T-helper 2 cell treated with Interferon-gamma antibody and Interleukin-4, amounts not matched to agents 100 ng/mL and 5 ng/mL, for 36 hours (primary cell): ENCODE results near the gene TCL1A. TPM values are rescaled to one million over a fixed set of nuclear protein-coding genes. Genes with fewer than 3 reads are reported as not detected.
"Not testable (repeated sequence)": the region's sequence is repeated elsewhere in the genome, so short reads cannot be mapped to it uniquely, and the experiment has no call there.

Experiments
- intact Hi-C: fragments of 100-400 bp; cut with micrococcal nuclease; formaldehyde crosslinking; loops from one replicate; pipeline ENCODE4 v1.15.1; 2023
- total RNA-seq: library from RNA; stranded (reverse); gene quantifications from 2 replicates; pipeline ENCODE4 v1.2.3, GENCODE V29; 2022

TCL1A gene, protein sequence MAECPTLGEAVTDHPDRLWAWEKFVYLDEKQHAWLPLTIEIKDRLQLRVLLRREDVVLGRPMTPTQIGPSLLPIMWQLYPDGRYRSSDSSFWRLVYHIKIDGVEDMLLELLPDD
- not detected in 2 replicates for total RNA-seq

DNA sequence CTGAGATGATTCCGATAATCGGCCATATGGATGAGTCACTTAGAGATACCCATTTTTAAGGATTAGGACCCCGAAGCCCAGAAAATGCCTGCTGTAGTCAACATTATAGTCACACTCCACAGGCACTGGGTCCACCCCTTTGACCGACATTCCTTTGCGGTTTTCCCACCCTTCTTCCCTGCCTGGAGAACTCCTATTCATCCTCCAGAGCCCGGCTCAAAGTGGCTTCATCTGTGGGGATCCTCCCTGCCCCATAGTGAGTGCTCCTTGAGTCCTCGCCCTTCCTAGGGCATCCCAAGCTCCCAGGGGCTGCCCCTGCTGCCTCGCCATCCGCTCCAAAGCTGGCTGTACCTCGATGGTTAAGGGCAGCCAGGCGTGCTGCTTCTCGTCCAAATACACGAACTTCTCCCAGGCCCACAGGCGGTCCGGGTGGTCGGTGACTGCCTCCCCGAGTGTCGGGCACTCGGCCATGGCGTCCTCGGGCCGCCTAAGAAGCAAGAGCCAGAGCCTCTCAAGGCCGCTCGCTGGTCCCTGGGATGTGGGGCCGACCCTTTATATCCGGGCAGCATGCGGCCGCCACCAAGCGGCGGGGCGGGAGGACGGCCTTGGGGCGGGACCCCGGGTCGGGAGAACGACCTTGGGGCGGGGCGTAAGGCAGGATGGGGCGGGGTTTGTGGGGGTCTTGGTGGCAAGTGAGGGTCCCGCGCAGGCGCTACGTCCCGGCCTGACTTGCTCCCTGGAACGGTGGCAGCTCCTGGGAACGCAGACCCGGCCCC, at the start of gene TCL1A:
TSS of gene TCL1A (minus strand) at position 530 of the 776 bp plus-strand sequence. CDS start at position 471, 59 bp downstream.
- intact Hi-C loops = no loop called here

DNA sequence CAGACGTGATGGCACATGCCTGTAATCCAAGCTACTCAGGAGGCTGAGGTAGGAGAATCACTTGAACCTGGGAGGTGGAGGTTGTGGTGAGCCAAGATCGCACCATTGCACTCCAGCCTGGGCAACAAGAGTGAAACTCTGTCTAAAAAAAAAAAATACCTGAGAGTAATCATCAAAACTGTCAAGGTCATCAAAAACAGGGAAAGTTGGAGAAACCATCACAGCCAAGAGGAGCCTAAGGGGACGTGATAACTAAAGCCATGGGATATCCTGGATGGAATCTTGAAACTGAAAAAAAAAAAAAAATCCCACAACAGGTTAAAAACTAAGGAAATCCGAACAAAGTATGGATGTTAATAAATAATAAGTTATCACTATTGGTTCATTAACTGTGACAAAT, 49.1 kb upstream of the TCL1A start:
- intact Hi-C loops = not testable (repeated sequence)

DNA sequence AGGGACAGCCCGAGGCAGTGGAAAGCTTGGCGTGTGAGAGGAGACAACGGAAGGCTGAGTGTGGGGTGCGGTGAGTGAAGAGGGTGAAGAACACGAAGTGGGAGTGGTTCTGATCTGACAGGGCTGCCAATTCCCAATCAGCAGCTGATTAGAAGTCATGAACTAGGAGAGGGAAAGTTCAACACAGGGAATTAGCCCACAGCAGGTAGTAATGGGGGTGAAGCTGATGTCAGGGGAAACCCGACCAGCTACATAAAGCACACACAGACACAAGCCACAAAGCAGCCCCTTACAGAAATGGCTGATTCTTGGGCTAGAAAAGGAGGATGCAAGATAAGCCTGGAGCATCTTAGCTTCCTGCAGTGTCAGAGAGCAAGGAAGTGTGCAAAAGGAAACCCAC, 47.5 kb upstream of the TCL1A start:
- intact Hi-C loops = no loop called here

DNA sequence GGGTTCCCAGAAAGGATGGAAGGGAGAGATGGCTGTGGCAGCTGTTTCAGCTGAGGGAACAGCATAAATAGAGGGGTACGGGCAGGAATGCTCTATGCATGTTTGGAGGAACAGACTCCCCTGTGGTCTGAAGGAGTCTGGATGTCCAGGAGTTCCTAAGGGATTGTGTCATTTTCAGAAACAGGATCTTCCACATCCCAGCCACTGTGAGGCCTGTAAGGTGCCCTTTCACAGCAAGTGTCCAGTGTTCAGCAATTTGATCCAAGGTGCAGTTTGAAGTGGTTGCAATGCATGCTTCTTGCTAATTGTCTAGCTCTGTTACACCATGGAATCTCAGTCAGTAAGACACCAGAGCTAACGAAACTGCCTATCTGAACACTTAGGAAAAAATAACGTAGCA, 46.7 kb upstream of the TCL1A start:
- intact Hi-C loops = no loop called here

DNA sequence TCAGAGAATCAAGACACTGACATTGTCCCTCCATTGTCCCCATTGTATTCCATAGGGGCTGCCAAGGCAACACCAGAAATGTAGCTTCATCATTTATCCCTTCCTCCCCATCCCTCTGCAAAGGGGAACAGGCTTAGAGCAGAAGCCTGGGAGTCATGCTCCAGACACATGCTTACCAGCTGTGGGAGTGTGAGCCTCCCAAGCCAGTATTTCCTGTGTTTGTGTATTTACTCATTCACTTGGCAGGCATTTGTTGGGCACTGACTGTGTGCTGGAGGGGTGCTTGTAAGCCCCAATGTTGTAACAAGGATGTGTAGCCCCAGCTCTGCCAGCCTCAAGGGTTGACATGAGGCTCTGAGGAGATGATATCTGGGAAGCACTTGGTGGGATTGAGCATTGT, 46.0 kb upstream of the TCL1A start:
- intact Hi-C loops = no loop called here

DNA sequence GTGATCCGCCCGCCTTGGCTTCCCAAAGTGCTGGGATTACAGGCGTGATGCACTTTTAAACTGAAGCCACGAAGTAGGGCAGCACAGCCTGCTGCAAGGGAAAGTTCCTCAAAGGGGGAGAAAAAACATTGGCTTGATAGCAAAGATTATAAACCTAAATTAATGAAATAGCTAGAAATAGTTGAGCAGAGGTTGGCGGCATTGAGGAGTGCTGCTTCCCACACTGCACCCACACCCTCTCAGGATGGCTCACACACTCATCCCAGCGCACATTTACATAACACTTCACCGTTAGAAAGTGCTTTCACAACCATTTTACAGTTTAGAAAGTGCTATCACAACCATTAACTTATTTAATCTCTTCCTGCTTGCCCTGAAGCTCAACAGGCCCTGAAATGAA, 44.4 kb upstream of the TCL1A start:
- intact Hi-C loops = no loop called here

DNA sequence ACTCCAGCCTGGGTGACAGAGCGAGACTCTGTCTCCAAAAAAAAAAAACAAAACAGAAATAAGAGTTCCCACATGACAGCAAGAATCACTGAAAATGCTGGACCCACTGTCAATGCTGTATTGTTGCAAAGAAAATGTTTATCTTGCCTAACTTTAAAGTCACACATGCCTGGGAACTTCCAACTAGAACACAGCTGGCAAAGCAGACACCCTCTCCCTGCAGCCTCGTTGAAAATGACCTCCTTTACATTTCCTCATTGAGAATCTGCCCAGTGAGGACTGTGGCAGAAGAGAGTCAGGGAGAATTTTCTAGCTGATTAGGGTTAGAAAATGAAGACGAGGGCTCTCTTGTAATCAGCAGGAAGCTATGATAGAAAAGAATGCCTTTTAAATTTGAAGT, 42.8 kb upstream of the TCL1A start:
- intact Hi-C loops = no loop called here

DNA sequence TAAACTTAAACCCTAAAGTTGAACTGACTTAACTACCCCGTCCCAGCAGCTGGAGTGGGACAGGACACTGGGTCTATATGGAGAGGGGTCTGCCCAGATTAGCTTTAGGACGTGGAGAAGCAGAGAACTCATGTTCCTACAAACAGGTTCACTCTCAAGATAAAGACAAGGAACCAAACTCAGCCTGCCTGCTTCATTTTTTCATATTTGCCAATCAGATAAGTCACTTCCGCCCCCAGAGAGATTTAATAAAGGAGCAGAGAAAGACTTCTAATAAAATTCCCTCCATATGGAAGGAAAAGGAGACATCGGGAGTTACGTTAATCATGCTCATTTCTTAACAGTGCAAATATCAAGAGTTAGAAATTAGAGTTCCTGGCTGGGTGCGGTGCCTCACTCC, 42.2 kb upstream of the TCL1A start:
- intact Hi-C loops = no loop called here

DNA sequence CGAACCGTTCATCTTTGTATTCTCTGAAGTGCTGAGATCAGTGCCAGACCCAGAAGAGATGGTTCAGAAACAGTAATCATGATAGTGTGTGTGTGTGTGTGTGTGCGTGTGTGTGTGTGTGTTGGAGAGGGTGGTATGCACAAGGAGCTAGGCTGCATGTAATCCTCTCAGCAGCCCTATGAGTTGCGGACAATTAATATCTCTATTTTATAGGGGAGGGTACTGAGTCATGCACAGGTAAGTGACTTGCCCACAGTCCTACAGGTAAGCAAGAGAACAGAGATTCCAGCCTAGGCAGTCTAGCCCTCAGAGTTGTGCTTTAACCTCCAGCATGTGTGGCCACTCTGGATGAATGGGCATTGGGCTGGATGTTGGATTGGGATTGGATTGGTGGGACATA, 27.9 kb upstream of the TCL1A start:
- intact Hi-C loops = no loop called here

DNA sequence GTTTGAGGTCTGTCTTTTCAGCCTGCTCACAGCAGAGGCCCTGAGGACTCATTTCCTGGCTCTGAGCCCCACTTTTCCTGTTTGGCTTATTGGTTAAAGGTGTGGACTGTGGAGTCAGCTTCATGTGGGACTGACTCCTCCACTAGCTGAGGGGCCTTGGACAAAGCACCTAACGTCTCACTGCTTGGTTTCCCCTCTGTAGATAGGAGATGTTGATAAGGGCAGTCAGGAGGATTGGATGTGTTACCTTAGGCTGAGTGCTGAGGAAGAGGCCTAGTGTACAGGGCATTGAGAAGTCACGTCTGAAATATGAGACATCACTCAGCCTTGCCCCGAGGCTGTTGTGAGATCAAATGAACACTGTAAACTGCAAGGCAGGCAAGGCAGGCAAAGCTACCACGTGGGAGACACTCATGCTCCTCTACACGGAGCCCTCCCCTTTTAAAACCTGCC, 27.1 kb upstream of the TCL1A start:
- intact Hi-C loops = no loop called here

DNA sequence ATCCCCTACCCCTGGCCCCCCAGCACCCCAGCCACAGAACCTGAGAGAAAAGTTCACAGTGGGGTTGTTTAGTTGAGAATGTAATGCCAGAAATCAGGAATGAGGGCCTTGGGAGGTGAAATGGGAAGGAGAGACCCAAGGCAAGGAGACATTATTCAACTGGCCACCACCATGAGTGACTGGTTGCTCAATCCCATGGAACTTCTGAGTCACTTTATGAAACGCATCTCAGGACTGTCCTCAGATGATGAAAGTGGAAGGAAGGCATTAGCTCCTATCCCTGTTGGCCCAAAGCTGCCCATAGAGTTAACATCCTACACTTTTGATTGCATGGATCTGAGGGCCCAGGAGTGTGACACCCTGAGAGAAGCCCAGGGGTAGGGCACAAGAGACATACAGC, 25.4 kb upstream of the TCL1A start:
- intact Hi-C loops = no loop called here

DNA sequence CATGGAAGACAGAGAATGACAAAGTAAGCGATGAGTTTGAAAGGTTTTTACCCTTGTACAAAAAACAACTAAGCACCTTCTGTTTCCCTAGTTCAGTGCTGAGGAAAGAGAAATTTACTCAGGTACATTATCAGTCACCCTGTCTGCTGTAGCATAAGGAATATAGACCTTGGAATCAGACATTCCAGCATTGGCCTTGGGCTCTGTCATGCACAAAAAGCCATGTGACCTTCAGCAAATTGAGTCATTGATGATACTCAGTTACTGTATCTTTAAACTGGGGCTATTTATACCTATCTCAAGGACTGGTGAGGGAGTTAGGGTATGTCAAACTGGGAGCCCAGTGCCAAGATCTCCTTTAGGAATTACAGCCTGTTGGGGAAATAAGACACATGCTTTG, 19.3 kb upstream of the TCL1A start:
- intact Hi-C loops = no loop called here

DNA sequence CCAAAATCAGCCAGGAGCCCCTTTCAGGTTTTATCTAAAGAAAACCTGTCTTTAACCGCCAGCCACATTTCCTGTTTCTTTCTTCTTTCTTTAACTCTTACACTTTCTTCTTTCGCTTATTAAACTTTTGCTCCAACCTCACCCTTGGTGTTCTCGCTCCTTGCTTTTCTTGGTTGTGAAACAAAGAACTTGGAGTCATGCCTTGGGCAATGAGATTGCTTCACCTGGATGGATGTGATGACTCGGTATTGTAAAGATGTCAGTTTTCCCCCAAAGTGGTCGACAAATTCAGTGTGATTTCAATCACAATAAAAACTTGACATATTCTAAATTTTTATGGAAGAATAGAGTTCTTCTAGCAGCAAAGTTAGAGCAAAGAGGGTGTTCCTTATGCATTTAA, 16.2 kb upstream of the TCL1A start:
- intact Hi-C loops = no loop called here

DNA sequence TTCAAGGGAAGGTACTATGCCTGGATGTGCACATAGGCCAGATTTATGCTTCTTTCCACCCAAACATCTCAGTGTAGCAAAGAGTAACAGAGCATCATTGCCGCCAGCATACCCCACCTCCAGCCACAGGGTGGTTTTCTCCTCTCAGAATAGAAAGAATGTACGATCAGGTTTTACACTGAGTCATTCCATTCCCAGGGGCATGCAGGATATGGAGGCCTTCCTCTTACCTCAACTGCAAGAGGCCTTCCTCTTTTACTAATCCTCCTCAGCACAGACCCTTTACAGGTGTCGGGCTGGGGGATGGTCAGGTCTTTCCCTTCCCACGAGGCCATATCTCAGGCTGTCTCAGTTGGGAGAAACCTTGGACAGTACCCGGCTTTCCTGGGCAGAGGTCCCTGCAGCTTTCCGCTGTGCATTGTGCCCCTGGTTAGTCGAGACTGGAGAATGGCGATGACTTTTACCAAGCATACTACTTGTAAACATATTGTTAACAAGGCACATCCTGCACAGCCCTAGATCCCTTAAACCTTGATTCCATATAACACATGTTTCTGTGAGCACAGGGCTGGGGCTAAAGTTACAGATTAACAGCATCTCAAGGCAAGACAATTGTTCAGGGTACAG, 15.6 kb upstream of the TCL1A start:
- intact Hi-C loops = not testable (repeated sequence)

DNA sequence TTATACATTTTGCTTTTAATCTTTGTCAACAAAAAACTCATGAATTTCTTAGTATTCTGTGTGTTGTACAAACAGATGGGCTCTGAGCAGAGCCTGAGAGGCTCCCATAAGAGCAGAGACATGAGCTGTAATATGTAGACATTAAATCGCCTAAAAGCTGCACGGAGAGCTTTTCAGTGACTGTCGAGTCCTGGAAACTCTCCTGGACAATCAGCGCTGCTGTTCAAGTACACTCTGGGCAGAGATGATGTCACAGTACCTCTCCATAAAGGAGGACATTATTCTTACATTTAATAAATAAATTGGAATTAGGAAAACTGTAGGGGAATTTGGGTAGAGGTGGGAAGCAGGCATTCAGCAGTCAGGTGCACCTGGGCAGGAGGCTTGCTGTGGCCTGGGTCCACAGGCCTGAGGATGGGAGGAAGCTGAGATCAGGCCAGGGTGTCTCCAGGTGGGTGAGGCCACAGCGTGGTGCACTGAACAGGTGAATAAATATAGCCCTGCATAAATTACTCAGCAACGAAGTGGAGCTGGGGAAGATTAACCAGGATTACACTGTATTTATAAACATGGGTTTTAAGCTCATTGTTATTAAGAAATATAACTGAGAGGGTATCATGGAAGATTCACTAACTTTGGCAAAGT, 13.3 kb upstream of the TCL1A start:
- intact Hi-C loops = no loop called here

DNA sequence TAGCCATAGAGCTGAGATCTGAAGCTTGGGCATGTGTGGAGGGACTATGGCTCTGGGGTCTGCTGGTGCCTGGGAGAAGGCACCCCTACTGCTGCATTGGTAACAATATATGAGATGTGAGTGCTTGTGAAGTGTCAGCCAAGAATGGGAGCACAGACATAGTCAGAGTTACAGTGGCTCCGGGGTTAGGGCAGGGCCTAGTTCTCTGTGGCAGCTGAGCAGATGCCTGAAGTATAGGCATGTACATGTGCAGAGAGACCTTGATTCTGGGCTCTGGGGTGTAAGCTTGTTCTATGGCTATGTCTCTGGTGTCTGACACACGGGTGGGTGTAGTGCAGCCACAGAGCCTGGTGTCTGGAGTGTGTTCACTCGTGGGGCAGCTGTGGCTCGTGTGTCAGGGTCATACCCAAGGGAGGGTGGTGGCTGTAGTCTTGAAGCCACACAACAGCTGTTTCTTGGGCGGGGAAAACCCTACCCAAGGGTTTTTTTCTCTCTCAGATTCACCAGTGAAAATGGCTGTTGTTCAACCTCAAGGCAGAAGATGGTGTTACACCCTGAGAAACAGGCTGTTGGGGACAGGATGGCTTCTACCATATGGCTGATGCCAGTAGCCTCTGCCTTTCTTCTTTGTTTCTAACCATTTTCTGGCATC, 11.9 kb upstream of the TCL1A start:
- intact Hi-C loops = no loop called here

DNA sequence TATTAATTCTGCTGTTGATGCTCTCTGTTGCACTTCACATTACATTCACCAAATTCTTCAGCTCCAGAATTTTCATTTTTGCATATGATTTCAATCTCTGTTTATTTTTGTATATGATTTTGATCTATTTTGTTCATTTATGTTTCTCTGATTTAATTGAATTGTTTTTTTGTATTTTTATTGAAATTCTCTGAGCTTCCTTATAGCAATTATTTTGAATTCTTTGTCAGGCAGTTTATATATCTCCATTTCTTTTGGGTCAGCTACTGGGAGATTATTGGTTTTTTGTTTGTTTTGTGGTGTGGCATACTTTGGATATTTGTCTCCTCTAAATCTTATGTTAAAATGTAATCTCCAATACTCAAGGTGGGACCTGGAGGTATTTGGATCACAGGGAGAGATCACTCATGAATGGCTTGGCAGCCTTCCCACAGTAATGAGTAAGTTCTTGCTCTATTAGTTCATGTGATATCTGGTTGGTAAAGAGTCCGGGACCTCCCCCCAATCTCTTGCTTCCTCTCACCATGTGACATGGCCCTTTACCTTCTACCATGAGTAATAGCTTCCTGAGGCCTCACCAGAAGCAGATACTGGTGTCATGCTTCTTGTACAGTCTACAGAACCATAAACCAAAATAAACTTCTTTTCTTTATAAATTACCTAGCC, 8.7 kb upstream of the TCL1A start:
- intact Hi-C loops = no loop called here

DNA sequence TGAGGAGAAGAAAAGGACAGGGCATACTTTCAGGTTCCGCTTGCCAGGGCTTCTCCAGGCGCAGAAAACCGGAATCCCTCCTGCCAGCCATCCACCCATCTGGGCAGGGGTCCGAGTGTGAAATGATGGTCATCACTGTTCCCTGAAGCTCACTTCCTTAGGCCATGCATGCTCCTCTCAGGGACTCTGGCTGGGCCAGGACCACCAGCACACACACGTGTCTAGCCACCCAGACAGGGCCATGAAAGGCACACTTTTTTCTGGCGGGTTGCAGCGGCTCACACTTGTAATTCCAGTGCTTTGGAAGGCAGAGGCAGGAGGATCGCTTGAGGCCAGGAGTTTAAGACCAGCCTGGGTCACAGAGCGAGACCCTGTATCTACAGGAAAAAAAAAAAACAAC, 1.5 kb downstream of the TCL1A start:
- intact Hi-C loops = no loop called here

DNA sequence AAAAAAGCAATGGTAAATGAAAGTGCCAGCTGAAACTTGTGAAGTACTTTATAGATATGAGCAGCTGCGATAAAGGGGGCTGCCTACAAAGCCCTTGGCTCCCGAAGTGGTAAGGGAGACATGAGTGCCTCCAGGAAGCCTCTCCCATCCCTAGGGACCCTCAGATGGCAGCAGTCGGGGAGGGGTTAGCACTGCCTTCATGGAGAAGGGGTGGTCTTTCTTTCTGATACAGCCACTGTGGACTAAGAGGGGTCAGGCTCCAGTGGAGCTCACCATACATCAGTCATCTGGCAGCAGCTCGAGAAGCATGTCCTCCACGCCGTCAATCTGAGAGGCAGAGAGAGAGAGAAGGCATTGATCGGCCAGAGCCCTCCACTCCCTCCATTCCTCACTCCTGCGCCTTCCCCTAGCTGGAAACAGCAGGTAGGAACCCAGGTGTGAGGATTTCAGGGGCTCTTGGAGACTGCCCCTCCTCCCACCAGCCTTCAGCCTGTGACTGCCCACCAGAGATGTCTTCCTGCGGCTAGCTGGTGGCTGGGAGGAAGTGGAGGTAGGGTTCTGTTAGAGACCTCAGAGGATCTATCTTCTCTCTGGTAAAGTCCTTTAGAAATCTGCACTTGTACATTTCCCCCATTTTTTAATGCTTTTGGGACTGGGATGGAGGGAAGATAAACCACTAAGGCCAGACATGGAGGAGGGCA, 2.3 kb downstream of the TCL1A start:
- intact Hi-C loops = no loop called here

DNA sequence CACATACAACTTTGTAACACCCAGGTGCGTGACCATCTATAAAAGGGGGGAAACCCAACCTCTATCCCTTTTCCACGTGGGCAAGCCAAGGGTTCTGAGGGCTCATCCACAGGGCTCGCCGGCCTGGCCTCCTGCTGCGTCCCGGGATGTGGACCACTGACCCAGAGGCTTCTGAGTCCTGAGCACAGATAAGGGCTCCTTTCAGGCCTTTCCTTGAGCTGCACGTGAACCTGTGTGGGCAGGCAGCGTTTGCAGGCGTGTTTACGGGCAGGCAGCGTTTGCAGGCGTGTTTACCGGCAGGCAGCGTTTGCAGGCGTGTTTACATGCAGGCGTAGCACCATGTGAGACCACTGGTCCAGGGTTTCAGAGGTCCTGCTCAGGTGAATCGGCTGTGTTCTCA, 3.8 kb downstream of the TCL1A start:
- intact Hi-C loops = no loop called here

DNA sequence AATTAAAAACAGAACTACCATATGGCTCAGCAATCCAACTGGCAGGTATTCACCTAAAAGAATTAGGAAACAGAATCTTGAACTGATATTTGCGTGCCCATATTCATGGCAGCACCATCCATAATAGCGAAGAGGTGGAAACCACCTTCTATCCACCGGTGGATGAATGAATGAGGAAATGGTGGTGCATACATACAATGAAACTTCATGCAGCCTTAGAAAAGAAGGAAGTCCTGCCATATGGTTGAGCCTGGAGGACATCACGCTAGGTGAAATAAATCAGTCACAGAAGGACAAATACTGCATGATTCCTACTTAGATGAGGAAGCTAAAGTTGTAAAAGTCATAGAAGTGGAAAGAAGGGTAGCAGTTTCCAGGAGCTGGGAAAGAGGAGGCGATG, 6.6 kb downstream of the TCL1A start:
- intact Hi-C loops = no loop called here
